Fibroblast of the aortic adventitia (primary cell): Measurements from ENCODE around the gene ITGA1. TPM values are rescaled to one million over a fixed set of nuclear protein-coding genes. Genes with fewer than 3 reads are reported as not detected.
"Not testable (repeated sequence)": the region's sequence is repeated elsewhere in the genome, so short reads cannot be mapped to it uniquely, and the experiment has no call there.

Source experiments
- DNase-seq: peaks from one replicate; pipeline ENCODE4 v3.0.0-alpha.2; 2010; ENCODE audit warnings: low read depth
- H3K4me3 ChIP-seq: 2 replicates; pipeline ENCODE4 v1.5.1; 2011; ENCODE audit warnings: low read depth, mild to moderate bottlenecking, control low read depth, low read length, moderate library complexity
- total RNA-seq: library from RNA; depleted of rRNA; stranded (reverse); fragments of >200 nt; gene quantifications from 2 replicates; pipeline ENCODE4 v1.2.3, GENCODE V29; 2012; ENCODE audit warnings: low replicate concordance
- TF ChIP-seq, protein P1 (sequence below): IDR thresholded peaks from 2 replicates; pipeline ENCODE4 v1.5.1; 2011; ENCODE audit warnings: mild to moderate bottlenecking, low read length, control low read depth, inconsistent platforms; ENCODE audit not compliant: insufficient read depth

The ITGA1 gene
- total RNA-seq, 1 donor: 4.2 TPM

DNA sequence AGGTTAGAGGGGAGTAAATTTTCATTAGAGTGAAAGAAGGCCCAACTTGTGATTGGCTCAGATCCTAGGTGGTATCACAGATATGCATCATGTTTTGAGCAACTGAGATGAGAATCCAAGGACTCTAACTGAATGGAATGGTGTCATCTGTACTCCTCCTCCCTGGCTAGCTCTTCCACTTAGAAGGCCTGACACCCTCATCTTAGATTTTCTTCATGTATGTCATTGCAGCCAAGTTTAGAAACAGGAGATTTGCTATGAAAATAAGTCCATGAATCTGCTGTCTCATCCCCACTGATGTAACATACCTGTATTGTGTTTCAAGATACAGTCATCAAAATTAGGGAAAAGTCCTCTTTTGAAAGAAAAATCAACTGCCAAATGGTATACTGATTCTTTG lies 54.4 kb downstream of the ITGA1 start:
- H3K4me3 ChIP-seq: no peak overlapping the region
- TF ChIP-seq, protein P1, sequence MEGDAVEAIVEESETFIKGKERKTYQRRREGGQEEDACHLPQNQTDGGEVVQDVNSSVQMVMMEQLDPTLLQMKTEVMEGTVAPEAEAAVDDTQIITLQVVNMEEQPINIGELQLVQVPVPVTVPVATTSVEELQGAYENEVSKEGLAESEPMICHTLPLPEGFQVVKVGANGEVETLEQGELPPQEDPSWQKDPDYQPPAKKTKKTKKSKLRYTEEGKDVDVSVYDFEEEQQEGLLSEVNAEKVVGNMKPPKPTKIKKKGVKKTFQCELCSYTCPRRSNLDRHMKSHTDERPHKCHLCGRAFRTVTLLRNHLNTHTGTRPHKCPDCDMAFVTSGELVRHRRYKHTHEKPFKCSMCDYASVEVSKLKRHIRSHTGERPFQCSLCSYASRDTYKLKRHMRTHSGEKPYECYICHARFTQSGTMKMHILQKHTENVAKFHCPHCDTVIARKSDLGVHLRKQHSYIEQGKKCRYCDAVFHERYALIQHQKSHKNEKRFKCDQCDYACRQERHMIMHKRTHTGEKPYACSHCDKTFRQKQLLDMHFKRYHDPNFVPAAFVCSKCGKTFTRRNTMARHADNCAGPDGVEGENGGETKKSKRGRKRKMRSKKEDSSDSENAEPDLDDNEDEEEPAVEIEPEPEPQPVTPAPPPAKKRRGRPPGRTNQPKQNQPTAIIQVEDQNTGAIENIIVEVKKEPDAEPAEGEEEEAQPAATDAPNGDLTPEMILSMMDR: no peak
- no peak for DNase-seq

- no peak overlapping the region for H3K4me3 ChIP-seq
- TF ChIP-seq, protein P1: no peak
- no peak for DNase-seq
These were observed 57.2 kb downstream of the ITGA1 start for GRCh38 chr5:52844885-52845284.

DNA sequence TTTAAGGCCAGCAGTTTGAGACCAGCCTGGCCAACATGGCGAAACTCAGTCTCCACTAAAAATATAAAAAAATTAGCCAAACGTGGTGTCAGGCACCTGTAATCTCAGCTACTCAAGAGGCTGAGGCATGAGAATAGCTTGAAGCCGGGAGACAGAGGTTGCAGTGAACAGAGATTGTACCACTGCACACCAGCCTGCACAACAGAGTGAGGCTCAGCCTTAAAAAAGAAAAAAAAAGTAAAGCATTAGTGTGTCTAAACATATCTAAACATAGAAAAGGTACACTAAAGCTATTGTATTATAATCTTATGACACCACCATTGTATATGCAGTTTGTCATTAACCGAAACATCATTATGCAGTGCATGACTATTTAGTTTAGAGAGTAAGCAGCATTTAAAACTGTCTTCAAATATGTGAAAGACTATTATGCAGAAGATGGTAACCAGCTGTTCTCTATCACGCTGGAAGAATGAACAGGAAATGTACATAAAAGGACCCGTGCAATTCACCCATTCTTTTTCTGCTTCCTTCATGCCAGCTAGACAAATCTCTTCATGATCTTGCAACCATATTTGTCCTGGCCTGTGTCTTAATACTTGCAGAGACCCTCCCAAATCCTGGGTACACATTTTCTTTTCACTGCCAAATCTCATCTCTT lies 58.6 kb downstream of the ITGA1 start:
- TF ChIP-seq, protein P1: no peak
- H3K4me3 ChIP-seq: no peak overlapping the region
- peak; percentile 62 for DNase-seq

GRCh38 chr5:52848688-52849087 lies 61.0 kb downstream of the ITGA1 start:
- H3K4me3 ChIP-seq, DNase-seq: not testable (repeated sequence)

GRCh38 chr5:52849544-52849943 lies 61.8 kb downstream of the ITGA1 start:
- DNase-seq: no peak
- no peak overlapping the region for H3K4me3 ChIP-seq
- TF ChIP-seq, protein P1: no peak

GRCh38 chr5:52853650-52854049 lies 65.9 kb downstream of the ITGA1 start:
- DNase-seq: no peak
- no peak overlapping the region for H3K4me3 ChIP-seq
- TF ChIP-seq, protein P1: no peak

- TF ChIP-seq, protein P1: no peak
- no peak for DNase-seq
- H3K4me3 ChIP-seq: no peak overlapping the region
These were observed 66.6 kb downstream of the ITGA1 start for GRCh38 chr5:52854301-52854700.
